Measurements from ENCODE around the gene CD226.
A peak's percentile ranks its signal among the peaks of the same experiment; 100 is the strongest.

CD226 gene

GRCh38 chr18:69963196-69963595 is 15.5 kb upstream of the CD226 start:
- Histone ChIP-seq H2BK5ac (ENCODE audit: low read depth, low read length, poor library complexity, severe bottlenecking) (no peak overlapping the region), H3K27ac (ENCODE audit: low read length, poor library complexity, severe bottlenecking) (no peak overlapping the region), H3K4me2 (ENCODE audit: low read length, poor library complexity, severe bottlenecking) (no peak overlapping the region), H3K4me1 (ENCODE audit: control insufficient read depth, insufficient read depth, low read depth, low read length) (peaks cover 1% of the 10 kb centered on the region), H3K79me1 (replicated peaks; ENCODE audit: low read length, poor library complexity, severe bottlenecking) (no peaks in the 10 kb centered on the region), H2BK12ac (ENCODE audit: low read length in 2 of 2) (no peak overlapping the region), H2AFZ (ENCODE audit: low read depth, low read length) (no peak overlapping the region), H3K23ac (ENCODE audit: low read length in 2 of 2) (no peak overlapping the region), H3K9me3 (ENCODE audit: control insufficient read depth, low read length) (no peaks in the 10 kb centered on the region), H3K27me3 (ENCODE audit: control insufficient read depth in 1 of 2, insufficient read depth in 1 of 2, low read length in 2 of 2) (no peaks in the 10 kb centered on the region), H3K18ac (ENCODE audit: low read depth in 1 of 2, low read length in 2 of 2) (no peak overlapping the region), H3K14ac (ENCODE audit: low read length in 2 of 2) (no peak overlapping the region), H3K9ac (ENCODE audit: low read length) (no peak overlapping the region), H3K4me3 (ENCODE audit: insufficient read depth in 1 of 2, low read depth in 1 of 2, low read length in 2 of 2) (no peak overlapping the region), H2AK5ac (ENCODE audit: low read length, severe bottlenecking) (no peak overlapping the region), H2BK120ac (ENCODE audit: low read depth, low read length) (no peak overlapping the region), H4K91ac (ENCODE audit: low read length) (no peak overlapping the region), H3K36me3 (ENCODE audit: control insufficient read depth in 1 of 2, insufficient read depth in 2 of 2, low read depth in 1 of 2, low read length in 2 of 2) (no peaks in the 10 kb centered on the region), H3K4ac (ENCODE audit: low read depth in 1 of 2, low read length in 2 of 2) (no peak overlapping the region), H4K8ac (ENCODE audit: low read length) (no peak overlapping the region), H2BK15ac (ENCODE audit: low read depth, poor library complexity, severe bottlenecking) (no peak overlapping the region)
- 91% methylated on average over 3 of the region's 4 CpGs for WGBS
- no peak for DNase-seq

- Histone ChIP-seq H4K91ac (ENCODE audit: low read length) (no peak overlapping the region), H3K4me2 (ENCODE audit: low read length, poor library complexity, severe bottlenecking) (no peak overlapping the region), H3K9me3 (ENCODE audit: control insufficient read depth, low read length) (no peaks in the 10 kb centered on the region), H3K36me3 (ENCODE audit: control insufficient read depth in 1 of 2, insufficient read depth in 2 of 2, low read depth in 1 of 2, low read length in 2 of 2) (no peaks in the 10 kb centered on the region), H3K14ac (ENCODE audit: low read length in 2 of 2) (no peak overlapping the region), H2AK5ac (ENCODE audit: low read length, severe bottlenecking) (no peak overlapping the region), H2BK12ac (ENCODE audit: low read length in 2 of 2) (no peak overlapping the region), H3K27ac (ENCODE audit: low read length, poor library complexity, severe bottlenecking) (no peak overlapping the region), H3K79me1 (replicated peaks; ENCODE audit: low read length, poor library complexity, severe bottlenecking) (no peaks in the 10 kb centered on the region), H3K4ac (ENCODE audit: low read depth in 1 of 2, low read length in 2 of 2) (no peak overlapping the region), H2BK15ac (ENCODE audit: low read depth, poor library complexity, severe bottlenecking) (no peak overlapping the region), H3K4me1 (ENCODE audit: control insufficient read depth, insufficient read depth, low read depth, low read length) (peaks cover 2% of the 10 kb centered on the region), H3K4me3 (ENCODE audit: insufficient read depth in 1 of 2, low read depth in 1 of 2, low read length in 2 of 2) (no peak overlapping the region), H4K8ac (ENCODE audit: low read length) (no peak overlapping the region), H3K23ac (ENCODE audit: low read length in 2 of 2) (no peak overlapping the region), H3K18ac (ENCODE audit: low read depth in 1 of 2, low read length in 2 of 2) (no peak overlapping the region), H2BK120ac (ENCODE audit: low read depth, low read length) (no peak overlapping the region), H3K9ac (ENCODE audit: low read length) (no peak overlapping the region), H3K27me3 (ENCODE audit: control insufficient read depth in 1 of 2, insufficient read depth in 1 of 2, low read length in 2 of 2) (no peaks in the 10 kb centered on the region), H2BK5ac (ENCODE audit: low read depth, low read length, poor library complexity, severe bottlenecking) (no peak overlapping the region), H2AFZ (ENCODE audit: low read depth, low read length) (no peak overlapping the region)
- WGBS: 98% methylated on average over 3 of the region's 3 CpGs
- no peak for DNase-seq
These were observed 14.0 kb upstream of the CD226 start for GRCh38 chr18:69961718-69962117.

GRCh38 chr18:69958422-69958821 is 10.7 kb upstream of the CD226 start:
- no peak overlapping the region for H3K4me2 ChIP-seq (ENCODE audit: low read length, poor library complexity, severe bottlenecking)
- WGBS: 100% methylated on average over 5 of the region's 5 CpGs

GRCh38 chr18:69957747-69958146 is 10.1 kb upstream of the CD226 start:
- Histone ChIP-seq H2BK120ac (ENCODE audit: low read depth, low read length) (no peak overlapping the region), H2AFZ (ENCODE audit: low read depth, low read length) (no peak overlapping the region), H3K4me3 (ENCODE audit: insufficient read depth in 1 of 2, low read depth in 1 of 2, low read length in 2 of 2) (no peak overlapping the region), H3K4me1 (ENCODE audit: control insufficient read depth, insufficient read depth, low read depth, low read length) (peaks cover 6% of the 10 kb centered on the region), H3K9ac (ENCODE audit: low read length) (no peak overlapping the region), H3K23ac (ENCODE audit: low read length in 2 of 2) (no peak overlapping the region), H2BK15ac (ENCODE audit: low read depth, poor library complexity, severe bottlenecking) (peak overlapping the region; percentile 18), H3K14ac (ENCODE audit: low read length in 2 of 2) (no peak overlapping the region), H3K27ac (ENCODE audit: low read length, poor library complexity, severe bottlenecking) (no peak overlapping the region), H2BK5ac (ENCODE audit: low read depth, low read length, poor library complexity, severe bottlenecking) (no peak overlapping the region), H2AK5ac (ENCODE audit: low read length, severe bottlenecking) (no peak overlapping the region), H3K4ac (ENCODE audit: low read depth in 1 of 2, low read length in 2 of 2) (no peak overlapping the region), H3K79me1 (replicated peaks; ENCODE audit: low read length, poor library complexity, severe bottlenecking) (no peaks in the 10 kb centered on the region), H3K36me3 (ENCODE audit: control insufficient read depth in 1 of 2, insufficient read depth in 2 of 2, low read depth in 1 of 2, low read length in 2 of 2) (no peaks in the 10 kb centered on the region), H2BK12ac (ENCODE audit: low read length in 2 of 2) (no peak overlapping the region), H3K18ac (ENCODE audit: low read depth in 1 of 2, low read length in 2 of 2) (peak overlapping the region in 1 of 2 experiments; percentile 18), H3K9me3 (ENCODE audit: control insufficient read depth, low read length) (no peaks in the 10 kb centered on the region), H4K8ac (ENCODE audit: low read length) (no peak overlapping the region), H3K4me2 (ENCODE audit: low read length, poor library complexity, severe bottlenecking) (no peak overlapping the region), H3K27me3 (ENCODE audit: control insufficient read depth in 1 of 2, insufficient read depth in 1 of 2, low read length in 2 of 2) (no peaks in the 10 kb centered on the region), H4K91ac (ENCODE audit: low read length) (no peak overlapping the region)
- DNase-seq: no peak
- WGBS: 94% methylated on average over 3 of the region's 3 CpGs

More at GRCh38 chr18:69958422-69958821, 10.7 kb upstream of the CD226 start:
- H2BK5ac ChIP-seq (ENCODE audit: low read depth, low read length, poor library complexity, severe bottlenecking): no peak overlapping the region
- H3K79me1 ChIP-seq (replicated peaks; ENCODE audit: low read length, poor library complexity, severe bottlenecking): no peaks in the 10 kb centered on the region
- no peak overlapping the region for H3K27ac ChIP-seq (ENCODE audit: low read length, poor library complexity, severe bottlenecking)
- H2BK120ac ChIP-seq (ENCODE audit: low read depth, low read length): no peak overlapping the region
- no peaks in the 10 kb centered on the region for H3K36me3 ChIP-seq (ENCODE audit: control insufficient read depth in 1 of 2, insufficient read depth in 2 of 2, low read depth in 1 of 2, low read length in 2 of 2)
- no peak overlapping the region for H2AFZ ChIP-seq (ENCODE audit: low read depth, low read length)
- no peak overlapping the region for H2BK12ac ChIP-seq (ENCODE audit: low read length in 2 of 2)
- H3K9me3 ChIP-seq (ENCODE audit: control insufficient read depth, low read length): no peaks in the 10 kb centered on the region
- H3K23ac ChIP-seq (ENCODE audit: low read length in 2 of 2): no peak overlapping the region
- H3K18ac ChIP-seq (ENCODE audit: low read depth in 1 of 2, low read length in 2 of 2): no peak overlapping the region
- H4K8ac ChIP-seq (ENCODE audit: low read length): no peak overlapping the region
- peaks cover 6% of the 10 kb centered on the region for H3K4me1 ChIP-seq (ENCODE audit: control insufficient read depth, insufficient read depth, low read depth, low read length)
- H4K91ac ChIP-seq (ENCODE audit: low read length): no peak overlapping the region
- H2AK5ac ChIP-seq (ENCODE audit: low read length, severe bottlenecking): no peak overlapping the region
- DNase-seq: no peak
- H3K9ac ChIP-seq (ENCODE audit: low read length): no peak overlapping the region
- H3K27me3 ChIP-seq (ENCODE audit: control insufficient read depth in 1 of 2, insufficient read depth in 1 of 2, low read length in 2 of 2): no peaks in the 10 kb centered on the region
- H3K14ac ChIP-seq (ENCODE audit: low read length in 2 of 2): no peak overlapping the region
- no peak overlapping the region for H3K4me3 ChIP-seq (ENCODE audit: insufficient read depth in 1 of 2, low read depth in 1 of 2, low read length in 2 of 2)
- H2BK15ac ChIP-seq (ENCODE audit: low read depth, poor library complexity, severe bottlenecking): no peak overlapping the region
- no peak overlapping the region for H3K4ac ChIP-seq (ENCODE audit: low read depth in 1 of 2, low read length in 2 of 2)
